Embryonic facial prominence (tissue), 1 donor: ENCODE data around the gene ECD.
A peak's percentile ranks its signal among the peaks of the same experiment; 100 is the strongest.

Experiments used
- DNase-seq: peaks from one replicate; pipeline ENCODE4 v3.0.0-alpha.2; 2016; ENCODE audit errors: extremely low spot score

Gene ECD

DNA sequence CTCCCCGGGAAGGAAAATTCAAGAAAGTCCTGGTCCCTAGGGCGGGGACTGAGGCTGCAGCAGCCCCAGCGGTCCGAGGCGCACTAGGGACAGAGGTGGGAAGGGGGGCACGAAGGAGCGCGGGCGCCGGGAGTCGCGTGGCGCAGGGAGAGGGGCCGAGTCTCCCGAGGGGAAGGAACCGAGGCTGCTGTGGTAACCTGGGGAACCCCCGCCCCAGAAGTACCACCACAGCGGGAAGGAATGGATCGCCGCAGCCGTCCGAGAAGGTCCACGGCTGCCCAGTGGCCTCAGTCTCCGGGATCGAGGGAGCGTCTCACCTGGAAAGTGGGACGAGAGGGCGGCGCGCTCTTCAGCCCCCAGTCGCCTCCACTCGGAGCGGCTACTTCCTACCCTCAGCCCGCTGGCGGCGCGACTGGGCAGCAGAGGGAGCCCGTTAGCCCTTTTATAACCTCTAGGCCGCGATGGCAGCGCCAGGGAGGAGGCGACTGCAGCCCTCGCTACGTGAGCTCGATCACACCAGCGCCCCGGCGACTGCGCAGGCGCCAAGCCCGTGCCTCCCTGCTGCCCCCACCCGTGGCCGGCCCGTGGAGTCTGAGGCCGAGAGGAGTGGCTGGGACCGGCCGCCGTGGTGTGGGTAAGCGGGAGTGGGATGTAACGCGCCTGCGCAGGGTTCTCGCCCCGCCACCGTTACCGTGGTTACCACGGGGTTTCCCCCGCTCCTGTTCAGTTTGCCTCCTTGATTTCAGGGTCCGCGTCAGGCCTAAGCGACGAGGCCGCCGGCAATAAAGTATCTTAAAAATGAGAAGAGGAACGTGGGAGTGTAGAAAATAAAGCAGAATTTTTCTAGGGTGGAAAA is 71.1 kb downstream of the ECD start, which contains the start of gene P4HA1:
TSS of gene P4HA1 (minus strand) at position 418 of the 856 bp plus-strand sequence. CDS start 21,983 bp downstream, outside the sequence.
- peak; percentile 96 for DNase-seq

DNA sequence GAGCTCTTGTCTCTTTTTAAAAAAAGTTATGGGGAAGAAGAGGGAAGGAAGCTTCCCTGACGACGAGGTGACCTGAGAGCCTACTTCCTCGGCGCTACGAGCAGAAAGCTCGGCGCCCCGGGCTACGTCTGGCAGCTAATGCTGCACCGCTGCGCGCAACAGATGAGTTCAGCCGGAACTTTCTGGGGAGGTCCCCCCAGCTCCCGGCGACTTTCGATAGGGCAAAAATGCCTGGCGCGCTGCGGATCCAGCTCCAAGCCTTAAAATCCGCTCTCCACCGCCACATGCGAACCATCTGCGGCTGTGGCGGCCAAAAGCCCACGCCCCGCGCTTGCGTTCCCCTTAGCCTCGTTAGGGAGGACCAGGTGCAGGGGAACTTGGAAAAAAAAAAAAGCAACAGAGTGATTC is 71.8 kb downstream of the ECD start:
- peak; percentile 53 for DNase-seq

DNA sequence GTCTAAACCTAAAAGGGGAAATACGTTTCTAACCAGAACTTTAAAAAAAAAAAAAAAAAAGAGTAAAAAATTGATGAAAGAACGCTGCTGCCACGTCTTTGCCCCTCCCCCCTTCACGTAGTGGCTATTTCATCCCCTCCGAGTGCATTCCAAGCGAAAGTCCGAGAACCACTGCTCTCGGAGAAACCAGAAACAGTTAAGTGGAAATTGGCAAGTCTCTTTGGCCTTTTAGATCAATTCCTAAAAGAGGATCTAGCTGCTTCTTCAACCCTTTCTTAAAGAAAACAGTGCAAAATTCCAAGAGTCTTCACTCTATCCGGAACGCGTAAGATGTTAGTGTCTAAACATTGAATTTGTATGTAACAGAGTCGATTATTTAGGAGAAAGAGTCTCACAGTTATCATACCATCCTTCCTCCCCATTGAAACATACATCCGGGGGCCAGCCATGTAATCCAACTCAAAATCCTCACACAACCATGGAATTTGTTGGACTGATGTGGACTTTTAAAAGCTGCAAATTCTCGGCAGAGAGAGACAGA is 72.3 kb downstream of the ECD start:
- DNase-seq, result peak; percentile 56

DNA sequence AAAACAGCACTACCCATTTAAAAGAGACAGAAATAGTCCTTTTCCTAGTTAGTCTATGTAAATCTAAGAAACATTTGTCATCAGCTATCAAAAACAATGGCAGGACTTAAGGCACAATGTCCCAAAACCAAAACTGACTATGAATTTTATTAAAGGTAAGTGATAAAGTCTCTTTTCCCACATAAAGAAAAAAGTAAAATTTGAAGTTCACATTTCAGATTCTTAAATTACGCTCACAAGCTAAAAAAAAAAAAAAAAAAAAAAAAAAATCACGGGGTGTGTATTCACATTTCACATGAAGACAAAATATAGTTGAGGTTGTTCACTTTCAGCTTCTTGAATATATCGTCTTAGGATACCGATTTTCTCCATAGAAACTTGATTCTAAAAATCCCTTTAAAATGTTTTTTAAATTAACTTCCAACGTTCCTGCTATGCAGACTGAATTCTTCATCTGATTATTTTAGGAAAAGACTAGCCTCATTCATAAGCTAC is 72.8 kb downstream of the ECD start:
- DNase-seq, result no peak

DNA sequence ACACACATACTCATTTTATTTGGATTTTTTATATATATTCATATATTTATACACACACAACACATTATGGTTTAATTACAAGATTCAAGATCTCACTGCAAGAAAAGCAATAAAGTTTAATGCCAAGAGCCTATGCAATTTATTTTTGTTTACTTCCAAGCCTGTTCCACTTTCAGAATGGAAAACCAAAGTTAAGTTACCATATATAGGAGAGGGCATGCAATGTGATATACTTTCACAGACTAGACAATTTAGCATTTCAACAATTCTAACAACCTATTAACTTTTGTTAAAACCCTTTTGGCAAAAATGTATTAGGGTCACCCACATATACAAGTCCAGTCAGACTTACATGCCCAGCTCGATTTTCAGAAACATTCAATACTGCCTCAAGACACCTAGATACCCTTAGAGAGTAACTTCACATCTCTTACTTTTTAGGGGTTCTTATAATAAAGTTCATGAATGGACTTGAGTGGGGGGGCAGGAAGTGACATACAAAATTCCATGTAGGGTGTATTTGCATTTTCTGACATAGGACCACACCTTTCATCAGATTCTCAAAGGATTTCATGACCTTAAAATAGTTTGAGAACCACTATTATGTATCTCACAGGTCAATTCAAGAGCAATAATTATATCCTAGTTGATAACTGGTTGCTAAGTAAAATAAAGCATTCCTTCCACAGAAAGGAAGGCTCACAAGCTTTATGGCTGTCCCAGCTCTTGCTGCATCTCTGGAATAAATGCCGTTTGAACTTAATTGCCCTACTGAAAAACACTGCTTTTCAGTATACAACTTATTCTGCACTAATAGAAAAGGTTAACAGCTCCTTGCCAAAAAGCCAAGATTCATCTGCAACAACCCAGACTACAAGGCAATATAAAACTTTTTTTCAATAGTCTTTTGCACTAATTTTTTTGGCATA is 73.6 kb downstream of the ECD start:
- DNase-seq, result no peak

DNA sequence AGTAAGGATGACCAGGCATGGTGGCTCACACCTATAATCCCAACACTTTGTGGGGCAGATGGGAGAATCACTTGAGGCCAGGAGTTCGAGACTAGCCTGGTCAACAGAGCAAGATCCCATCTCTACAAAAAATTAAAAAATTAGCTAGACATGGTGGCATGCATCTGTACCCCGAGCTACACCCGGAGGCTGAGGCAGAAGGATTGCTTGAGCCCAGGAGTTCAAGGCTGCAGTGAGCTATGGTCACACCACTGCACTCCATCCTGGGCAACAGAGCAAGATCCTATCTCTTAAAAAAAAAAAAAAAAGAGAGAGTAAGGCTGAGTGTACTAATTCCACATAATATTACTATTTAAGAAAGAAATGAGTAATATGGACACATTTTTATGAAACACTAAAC is 75.0 kb downstream of the ECD start:
- no peak for DNase-seq

DNA sequence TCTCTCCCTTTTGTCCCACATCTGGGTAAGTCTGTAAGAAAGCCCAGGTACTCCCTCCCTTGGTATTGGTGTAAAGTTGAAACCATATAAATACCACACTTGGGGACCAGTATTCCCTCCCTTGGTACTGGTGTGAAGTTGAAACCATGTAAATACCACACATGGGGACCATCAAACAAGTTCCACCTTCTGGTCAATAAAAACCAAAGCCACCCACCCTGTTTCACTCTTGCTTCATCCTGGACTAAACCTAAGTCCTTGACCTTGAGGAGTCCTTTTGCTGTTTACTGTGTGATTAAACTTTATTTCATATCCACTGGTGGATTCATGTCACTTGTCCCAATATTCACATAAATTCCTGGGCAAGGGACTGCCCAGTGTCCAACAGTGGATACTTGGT is 79.5 kb downstream of the ECD start:
- DNase-seq, result no peak

DNA sequence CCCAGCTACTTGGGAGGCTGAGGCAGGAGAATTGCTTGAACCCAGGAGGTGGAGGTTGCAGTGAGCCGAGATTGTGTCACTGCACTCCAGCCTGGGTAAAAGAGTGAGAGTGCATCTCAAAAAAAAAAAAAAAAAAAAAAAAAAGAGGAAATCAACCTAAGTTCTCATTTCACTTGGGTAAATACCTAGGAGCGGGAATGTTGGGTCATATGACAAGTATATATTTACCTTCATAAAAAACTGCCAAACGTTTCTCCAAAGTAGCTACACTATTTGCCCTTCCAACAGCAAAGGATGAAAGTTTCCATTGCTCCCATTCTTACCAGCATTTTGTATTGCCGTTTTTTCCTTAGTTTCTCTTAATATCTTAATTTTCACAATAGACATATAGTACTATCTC is 81.0 kb downstream of the ECD start:
- no peak for DNase-seq

DNA sequence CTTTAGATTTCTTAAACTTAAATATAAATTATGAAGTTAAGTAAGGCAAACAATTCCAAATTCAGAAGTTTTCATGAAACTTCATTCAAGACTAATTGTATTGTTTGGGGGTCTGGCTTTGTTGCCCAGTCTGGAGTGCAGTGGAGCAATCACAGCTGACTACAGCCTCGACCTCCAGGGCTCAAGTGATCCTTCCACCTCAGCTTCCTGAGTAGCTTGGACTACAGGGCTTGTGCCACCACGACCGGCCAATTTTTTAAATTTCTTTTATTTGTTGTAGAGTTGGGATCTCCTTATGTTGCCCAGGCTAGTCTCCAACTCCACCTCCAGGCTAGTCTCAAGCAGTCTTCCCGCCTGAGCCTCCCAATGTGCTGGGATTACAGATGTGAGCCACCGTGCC is 83.6 kb downstream of the ECD start:
- DNase-seq, result no peak
